Astrocyte of the spinal cord (primary cell): ENCODE results near the gene MPP2.

Source experiments
- DNase-seq: peaks from one replicate; pipeline ENCODE4 v3.0.0; 2011; ENCODE audit warnings: low read depth, low spot score
- H3K4me3 ChIP-seq: 2 replicates; pipeline ENCODE4 v1.5.1; 2011; ENCODE audit warnings: low read depth, mild to moderate bottlenecking, low read length, moderate library complexity
- CTCF ChIP-seq: IDR thresholded peaks from 2 replicates; pipeline ENCODE4 v1.5.1; 2012; ENCODE audit warnings: low read depth, mild to moderate bottlenecking, low read length, inconsistent platforms
- in situ Hi-C: cut with HindIII; loops from 2 replicates; pipeline ENCODE4 v1.10.0; 2017; ENCODE audit warnings: low sequenced_read_pairs

MPP2 gene

GRCh38 chr17:43860927-43861622 lies 46.3 kb downstream of the MPP2 start:
- no peak for TF ChIP-seq CTCF
- no peak overlapping the region for H3K4me3 ChIP-seq
- in situ Hi-C loops: no loop called here
- no peak for DNase-seq

- no peak for TF ChIP-seq CTCF
- in situ Hi-C loops: no loop called here
- no peak for DNase-seq
- no peak overlapping the region for H3K4me3 ChIP-seq
Measured at GRCh38 chr17:43860077-43860725, 47.1 kb downstream of the MPP2 start.

GRCh38 chr17:43857957-43858600 lies 49.3 kb downstream of the MPP2 start:
- H3K4me3 ChIP-seq: no peak overlapping the region
- no peak for TF ChIP-seq CTCF
- in situ Hi-C loops: no loop called here
- DNase-seq: no peak

- no peak for TF ChIP-seq CTCF
- no peak for DNase-seq
- in situ Hi-C loops: no loop called here
- H3K4me3 ChIP-seq: no peak overlapping the region
Measured at GRCh38 chr17:43857141-43857540, 50.2 kb downstream of the MPP2 start.

GRCh38 chr17:43856141-43856540 lies 51.2 kb downstream of the MPP2 start:
- DNase-seq: no peak
- no peak for TF ChIP-seq CTCF
- in situ Hi-C loops: no loop called here
- H3K4me3 ChIP-seq: no peak overlapping the region

- in situ Hi-C loops: no loop called here
- no peak overlapping the region for H3K4me3 ChIP-seq
- DNase-seq: no peak
- no peak for TF ChIP-seq CTCF
Measured at GRCh38 chr17:43855061-43855460, 52.3 kb downstream of the MPP2 start.
